C4-2B (cell line): ENCODE data around the gene MAMDC2.

Source experiments
- ZFX ChIP-seq: fragments of 450-650 bp; IDR thresholded peaks from 2 replicates; pipeline ENCODE4 v1.6.1; 2017
- TF ChIP-seq, protein P1 (sequence below): fragments of 450-650 bp; conservative IDR thresholded peaks from 2 replicates; pipeline ENCODE4 v1.5.1; 2017; ENCODE audit warnings: mild to moderate bottlenecking

DNA sequence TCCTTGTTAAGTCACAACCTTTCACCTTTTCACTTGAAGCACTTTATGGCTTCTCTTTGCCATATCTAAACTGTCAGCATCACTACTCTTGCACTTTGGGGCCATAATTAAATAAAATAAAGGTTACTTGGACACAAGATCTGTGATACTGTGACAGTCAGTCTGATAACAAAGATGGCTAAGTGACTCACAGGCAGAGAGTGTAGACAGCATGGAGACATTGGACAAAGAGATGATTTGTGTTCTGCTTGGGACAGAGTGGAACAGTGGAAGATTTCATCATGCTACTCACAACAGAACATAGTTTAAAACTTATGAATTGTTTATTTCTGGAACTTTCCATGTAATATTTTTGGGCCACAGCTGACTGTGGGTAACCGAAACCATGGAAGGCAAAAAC is 133.5 kb downstream of the MAMDC2 start:
- TF ChIP-seq, protein P1, sequence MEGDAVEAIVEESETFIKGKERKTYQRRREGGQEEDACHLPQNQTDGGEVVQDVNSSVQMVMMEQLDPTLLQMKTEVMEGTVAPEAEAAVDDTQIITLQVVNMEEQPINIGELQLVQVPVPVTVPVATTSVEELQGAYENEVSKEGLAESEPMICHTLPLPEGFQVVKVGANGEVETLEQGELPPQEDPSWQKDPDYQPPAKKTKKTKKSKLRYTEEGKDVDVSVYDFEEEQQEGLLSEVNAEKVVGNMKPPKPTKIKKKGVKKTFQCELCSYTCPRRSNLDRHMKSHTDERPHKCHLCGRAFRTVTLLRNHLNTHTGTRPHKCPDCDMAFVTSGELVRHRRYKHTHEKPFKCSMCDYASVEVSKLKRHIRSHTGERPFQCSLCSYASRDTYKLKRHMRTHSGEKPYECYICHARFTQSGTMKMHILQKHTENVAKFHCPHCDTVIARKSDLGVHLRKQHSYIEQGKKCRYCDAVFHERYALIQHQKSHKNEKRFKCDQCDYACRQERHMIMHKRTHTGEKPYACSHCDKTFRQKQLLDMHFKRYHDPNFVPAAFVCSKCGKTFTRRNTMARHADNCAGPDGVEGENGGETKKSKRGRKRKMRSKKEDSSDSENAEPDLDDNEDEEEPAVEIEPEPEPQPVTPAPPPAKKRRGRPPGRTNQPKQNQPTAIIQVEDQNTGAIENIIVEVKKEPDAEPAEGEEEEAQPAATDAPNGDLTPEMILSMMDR = no peak
- TF ChIP-seq ZFX = no peak
